ENCODE measurements around the gene GATA6. TPM values are rescaled to one million over a fixed set of nuclear protein-coding genes. Genes with fewer than 3 reads are reported as not detected.

The GATA6 gene
- total RNA-seq = 10 to 100 TPM; 32.7 to 38.4 TPM
- long read RNA-seq, donor 1, transcript GATA6-201 (7 exons, 3,770 nt) = major isoform, 23 of 45 reads
- long read RNA-seq, donor 1, transcript GATA6-202 (6 exons, 2,057 nt) = minor isoform, 10 of 45 reads
- long read RNA-seq, donor 1, partial matches to known transcripts = 4 of 45 reads
- long read RNA-seq, donor 1, other reads (novel, unspliced or antisense) = 8 of 45 reads
- long read RNA-seq, donor 2, transcript GATA6-202 (6 exons, 2,057 nt) = major isoform, 17 of 32 reads
- long read RNA-seq, donor 2, partial matches to known transcripts = 13 of 32 reads
- long read RNA-seq, donor 2, other reads (novel, unspliced or antisense) = 2 of 32 reads

DNA sequence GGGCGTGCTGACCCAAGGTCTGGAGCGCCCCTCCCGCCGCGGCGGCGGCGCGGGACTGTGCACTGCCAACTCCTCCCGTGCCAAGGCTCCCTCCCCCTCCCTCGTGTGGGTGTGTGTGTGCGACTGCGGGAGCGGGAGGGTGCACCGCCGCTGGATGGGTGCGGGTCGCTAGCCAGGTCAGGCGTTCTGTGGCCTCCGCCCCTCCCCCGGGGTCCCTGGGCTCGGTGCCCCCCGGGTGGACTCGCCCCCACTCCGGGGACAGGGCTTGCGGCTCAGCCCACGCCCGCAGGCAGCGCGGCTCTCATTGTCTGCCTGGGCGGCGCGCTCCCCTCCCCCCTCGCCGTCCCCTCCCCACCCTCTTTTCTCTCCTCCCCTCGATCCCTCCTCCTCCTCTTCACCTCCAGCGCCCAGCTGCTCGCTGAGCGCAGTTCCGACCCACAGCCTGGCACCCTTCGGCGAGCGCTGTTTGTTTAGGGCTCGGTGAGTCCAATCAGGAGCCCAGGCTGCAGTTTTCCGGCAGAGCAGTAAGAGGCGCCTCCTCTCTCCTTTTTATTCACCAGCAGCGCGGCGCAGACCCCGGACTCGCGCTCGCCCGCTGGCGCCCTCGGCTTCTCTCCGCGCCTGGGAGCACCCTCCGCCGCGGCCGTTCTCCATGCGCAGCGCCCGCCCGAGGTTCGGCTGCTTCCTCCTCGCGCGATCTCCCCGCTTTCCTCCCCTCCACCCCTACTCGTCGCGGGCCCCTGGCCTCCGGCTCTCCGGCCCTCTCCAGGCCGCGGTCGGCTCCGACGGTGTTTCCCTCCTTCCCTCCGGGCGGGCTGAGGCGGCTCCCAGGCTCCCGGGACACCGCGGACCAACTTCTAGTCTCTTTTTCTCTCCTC lies at the start of gene GATA6:
TSS of gene GATA6 (plus strand) at position 579 of the 878 bp plus-strand sequence. CDS start 1,556 bp downstream, outside the sequence.
- intact Hi-C loops (cut with DNase I) = loop anchor here (10.0 kb wide), 3 partner anchors 174 to 396 kb away; no protein-coding TSS in a partner anchor
- peak; percentile 97 for DNase-seq (ENCODE audit: low spot score)

DNA sequence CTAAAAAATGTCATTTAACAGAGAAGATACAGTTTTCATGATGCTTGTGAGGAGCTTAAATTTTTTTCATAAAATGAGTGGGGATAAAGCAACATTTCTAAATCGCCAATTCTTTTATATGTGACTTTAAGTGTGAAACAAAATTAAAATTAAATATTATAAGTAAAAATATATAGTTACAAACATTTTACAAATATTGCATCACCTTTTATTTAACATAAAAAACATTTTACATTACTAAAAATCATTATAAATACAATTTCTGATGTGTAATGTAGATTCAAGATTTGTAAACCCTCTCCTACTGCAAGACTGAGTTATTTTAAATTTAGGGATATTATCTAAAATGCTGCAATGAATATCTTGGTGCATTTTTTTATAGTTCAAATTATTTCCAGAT lies 44.4 kb upstream of the GATA6 start:
- DNase-seq (ENCODE audit: low spot score) = no peak
- intact Hi-C loops (cut with DNase I) = no loop called here

DNA sequence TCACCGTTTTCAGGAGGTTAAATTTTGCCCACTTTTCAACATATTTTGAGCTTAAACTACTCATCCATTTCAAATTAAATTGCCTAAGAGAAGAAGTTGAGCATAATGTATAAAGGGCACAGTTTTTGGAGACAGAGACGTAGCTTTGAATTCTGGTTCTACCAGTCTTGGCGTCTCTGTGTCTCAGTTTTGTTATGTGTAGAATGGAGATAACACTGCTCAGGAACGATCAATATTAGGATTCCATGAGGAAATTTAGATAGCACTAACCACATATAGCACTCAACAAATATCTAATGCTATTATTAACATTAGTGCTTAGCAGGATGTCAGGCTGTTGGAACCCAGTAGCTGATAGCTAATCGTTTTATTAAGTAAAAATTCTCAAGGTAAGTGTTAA lies 40.4 kb upstream of the GATA6 start:
- intact Hi-C loops (cut with DNase I) = no loop called here
- no peak for DNase-seq (ENCODE audit: low spot score)

DNA sequence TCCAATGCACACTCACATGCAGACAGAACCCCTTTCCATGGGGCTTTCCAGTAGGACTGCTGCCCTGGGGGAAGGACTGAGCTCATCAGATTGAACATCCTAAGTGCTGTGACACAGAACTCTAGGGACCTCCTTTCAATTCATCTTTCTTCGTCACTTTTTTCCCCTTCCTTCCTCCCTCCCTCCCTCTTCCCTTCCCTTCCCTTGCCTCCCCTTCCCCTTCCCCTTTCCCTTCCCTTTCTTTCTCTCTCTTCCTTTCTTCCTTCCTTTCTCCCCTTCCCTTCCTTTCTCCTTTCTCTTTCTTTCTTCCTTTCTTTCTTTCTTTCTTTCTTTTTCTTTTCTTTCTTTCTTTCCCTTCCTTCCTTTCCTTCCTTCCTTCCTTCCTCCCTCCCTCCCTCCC lies 39.6 kb upstream of the GATA6 start:
- DNase-seq (ENCODE audit: low spot score) = no peak
- intact Hi-C loops (cut with DNase I) = no loop called here

DNA sequence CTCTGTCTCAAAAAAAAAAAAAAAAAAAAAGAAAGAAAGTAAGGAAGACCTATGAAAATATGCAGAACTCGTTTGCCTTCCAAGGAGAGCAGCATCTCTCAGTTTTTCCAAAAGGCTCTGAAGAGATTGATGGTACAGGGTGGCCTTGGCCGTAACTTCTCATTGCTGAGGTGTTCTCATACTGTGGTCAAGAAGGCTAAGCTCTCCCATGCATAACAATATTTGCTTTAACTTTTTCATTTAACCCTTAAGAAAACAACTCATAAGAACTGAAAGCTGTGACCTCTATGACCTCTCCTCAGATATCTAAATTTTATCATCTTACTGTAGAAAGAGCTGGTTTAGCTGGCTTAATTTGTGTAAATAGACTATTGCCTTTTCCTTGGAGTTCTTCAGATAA lies 37.1 kb upstream of the GATA6 start:
- intact Hi-C loops (cut with DNase I) = no loop called here
- no peak for DNase-seq (ENCODE audit: low spot score)

DNA sequence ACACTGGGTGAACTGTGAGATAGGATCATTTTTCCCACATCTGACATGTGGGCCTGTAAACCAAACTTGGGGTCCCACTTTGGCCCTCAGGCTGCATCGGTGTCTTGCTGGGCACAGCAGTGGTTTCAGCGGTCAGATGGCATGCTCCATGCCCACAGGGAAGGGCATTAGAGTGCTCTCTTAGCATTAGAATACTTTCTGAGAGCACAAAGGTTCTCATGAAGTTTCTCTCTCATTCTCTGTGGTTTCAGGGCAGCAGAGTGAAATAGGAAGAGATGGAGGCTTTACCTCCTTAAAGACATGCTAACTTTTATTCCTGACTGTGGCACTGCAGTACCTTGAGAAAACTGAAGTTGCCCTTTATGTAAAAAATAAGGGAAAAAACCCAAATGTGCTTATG lies 36.6 kb upstream of the GATA6 start:
- intact Hi-C loops (cut with DNase I) = no loop called here
- no peak for DNase-seq (ENCODE audit: low spot score)

DNA sequence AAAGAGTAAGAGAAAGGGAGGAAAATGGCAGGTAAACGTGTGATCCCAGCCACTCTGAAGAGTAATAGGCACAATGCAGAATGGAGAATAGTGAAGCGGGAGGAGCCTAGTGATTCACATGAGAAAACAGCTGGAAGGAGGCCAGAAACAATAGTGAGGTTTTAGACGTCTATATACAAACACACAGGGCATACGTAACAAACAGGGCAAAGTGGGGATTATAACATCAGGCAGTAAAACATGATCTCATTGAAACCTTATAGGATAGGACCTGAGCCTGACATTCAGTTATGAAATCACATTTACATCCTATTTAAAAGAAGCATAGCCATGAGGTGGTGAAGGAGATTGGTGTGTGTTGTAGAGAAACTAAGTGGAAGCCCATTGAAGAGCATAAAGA lies 33.0 kb upstream of the GATA6 start:
- no peak for DNase-seq (ENCODE audit: low spot score)
- intact Hi-C loops (cut with DNase I) = no loop called here

DNA sequence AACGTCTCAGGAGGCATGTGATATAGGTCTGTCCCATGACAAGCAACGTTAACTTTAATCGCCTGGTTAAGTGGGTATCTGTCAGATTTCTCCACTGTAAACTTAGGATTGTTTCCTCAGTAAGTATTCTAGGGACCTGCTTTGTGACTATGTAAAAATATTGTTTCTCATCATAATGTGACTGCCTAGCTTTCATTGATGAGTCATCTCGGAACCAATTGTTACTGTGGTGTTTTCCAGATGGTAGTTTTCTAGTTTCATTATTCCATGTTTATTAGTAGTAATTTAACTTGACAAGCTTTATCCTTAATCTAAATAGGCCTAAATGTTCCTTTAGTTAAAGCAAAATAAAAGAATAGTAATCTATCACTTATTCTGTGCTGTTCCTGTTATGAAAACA lies 28.2 kb upstream of the GATA6 start:
- no peak for DNase-seq (ENCODE audit: low spot score)
- intact Hi-C loops (cut with DNase I) = no loop called here

DNA sequence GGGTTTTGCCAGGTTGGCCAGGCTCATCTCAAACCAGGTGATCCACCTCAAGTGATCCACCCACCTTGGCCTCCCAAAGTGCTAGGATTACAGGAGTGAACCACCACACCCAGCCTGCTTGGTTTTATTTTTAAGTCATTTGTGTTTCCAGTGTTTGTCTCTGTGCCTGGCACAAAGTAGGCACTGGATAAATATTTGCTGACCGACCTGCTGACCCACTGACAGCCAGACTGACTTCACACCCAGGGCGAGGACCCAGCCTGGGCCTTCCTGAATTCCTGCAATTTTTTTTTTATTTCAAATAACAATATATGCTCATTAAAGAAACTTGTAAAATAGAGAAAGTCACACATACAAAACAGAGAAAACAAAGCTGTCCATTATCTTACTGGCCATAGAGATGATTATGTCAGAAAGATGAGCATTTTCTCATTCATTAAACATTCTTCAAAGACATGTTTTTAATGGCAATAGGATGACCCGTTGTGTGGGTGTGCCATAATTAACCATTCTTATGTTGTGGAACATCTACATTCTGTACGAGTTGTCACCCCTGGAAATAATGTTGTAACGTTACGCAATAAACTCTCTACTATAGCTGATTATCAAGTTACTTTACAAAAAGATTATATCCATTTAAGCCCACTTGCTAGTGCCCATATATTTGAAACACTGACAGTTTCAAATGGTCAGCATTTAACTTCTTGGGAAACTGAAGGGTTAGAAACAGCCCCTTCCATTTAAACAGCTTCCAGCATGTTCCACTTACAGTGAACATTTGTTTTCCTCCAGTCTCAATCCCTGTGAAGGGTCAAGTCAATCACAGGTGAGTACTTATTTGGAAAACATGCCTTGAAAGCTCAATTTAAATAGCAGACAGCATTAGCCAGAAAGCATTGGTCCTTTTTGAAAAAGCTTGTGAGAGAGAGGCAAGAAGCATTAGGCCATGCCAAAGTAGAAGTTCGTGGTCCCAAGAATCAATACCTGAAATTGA lies 25.7 kb upstream of the GATA6 start:
- no peak for DNase-seq (ENCODE audit: low spot score)
- intact Hi-C loops (cut with DNase I) = loop anchor here in 1 of 2 donors (2.0 kb wide), 1 partner anchor 61 kb away; no protein-coding TSS in a partner anchor

DNA sequence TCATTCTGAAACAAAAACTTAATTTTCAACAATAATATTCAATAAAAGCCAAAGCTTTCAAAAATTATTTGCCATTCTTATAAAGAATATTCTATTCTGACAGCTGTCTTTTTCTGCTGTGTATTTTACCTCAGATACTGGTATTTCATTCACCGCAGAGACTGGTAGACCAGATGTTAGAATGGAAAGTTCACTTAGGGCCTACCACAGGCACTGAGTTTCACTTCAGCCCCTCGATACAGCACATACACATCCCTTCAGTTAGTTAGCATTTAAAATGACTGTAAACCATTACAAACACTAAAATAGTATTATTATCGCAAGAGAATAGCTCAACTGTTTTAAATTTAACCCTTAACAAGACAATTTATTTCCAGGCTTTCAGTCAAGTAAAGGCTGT lies 24.2 kb upstream of the GATA6 start:
- intact Hi-C loops (cut with DNase I) = loop anchor here in 1 of 2 donors (2.0 kb wide), 1 partner anchor 60 kb away; no protein-coding TSS in a partner anchor
- DNase-seq (ENCODE audit: low spot score) = no peak

DNA sequence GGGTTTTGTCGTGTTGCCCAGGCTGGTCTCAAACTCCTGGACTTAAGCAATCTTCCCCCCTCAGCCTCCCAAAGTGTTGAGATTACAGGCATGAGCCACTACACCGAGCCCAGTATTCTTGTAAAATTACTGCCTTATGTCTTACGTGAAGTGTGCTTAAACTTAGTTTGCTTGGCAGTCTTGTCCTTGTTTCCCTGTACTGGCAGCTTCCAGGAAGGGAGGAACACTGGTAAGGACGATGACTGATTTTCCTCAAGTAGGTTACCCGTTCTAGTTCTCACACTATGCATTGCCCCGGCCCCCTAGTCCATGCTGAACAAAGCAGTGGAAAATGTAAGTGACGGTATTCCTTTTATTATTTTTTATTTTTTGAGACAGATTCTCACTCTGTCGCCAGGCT lies 19.7 kb upstream of the GATA6 start:
- intact Hi-C loops (cut with DNase I) = loop anchor here in 1 of 2 donors (10.0 kb wide), 1 partner anchor 135 kb away; no protein-coding TSS in a partner anchor
- no peak for DNase-seq (ENCODE audit: low spot score)

DNA sequence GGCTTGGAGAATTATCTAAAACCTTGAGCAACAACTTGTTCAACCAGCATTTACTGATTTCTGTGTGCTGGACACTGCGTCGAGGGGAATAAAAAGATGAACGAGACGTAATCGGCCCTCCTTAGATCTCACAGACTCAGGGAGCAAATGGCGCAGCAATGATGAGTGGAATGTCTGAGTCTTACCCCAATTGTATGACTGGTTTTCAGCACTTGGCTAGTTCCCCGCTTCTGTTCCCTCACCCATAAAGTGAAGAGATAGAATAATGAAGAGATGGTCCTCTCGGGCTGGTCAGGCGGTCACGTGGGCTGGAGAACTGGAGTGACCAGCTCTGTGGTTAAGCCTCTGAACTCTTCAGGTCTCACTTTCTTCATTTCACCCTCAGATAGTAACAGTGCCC lies 17.3 kb upstream of the GATA6 start:
- intact Hi-C loops (cut with DNase I) = loop anchor here in 1 of 2 donors (10.0 kb wide), 1 partner anchor 137 kb away; no protein-coding TSS in a partner anchor
- no peak for DNase-seq (ENCODE audit: low spot score)

DNA sequence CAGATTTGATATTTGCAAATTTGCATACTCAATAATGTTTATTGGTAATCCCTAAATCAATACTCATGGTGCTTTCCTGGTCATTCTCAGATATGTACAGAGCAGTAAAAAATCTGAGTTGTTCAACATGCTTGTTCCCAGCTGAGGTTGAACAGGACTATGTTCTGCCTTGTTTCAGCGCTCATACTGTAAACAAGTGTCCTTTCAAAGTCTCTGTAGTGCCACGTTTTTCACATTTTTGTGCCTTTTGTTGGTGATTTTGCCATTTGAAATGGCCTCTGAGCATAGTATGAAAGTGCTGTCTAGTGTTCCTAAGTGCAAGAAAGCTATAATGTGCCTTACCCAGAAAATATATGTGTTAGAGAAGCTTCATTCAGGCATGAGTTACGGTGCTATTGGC lies 16.0 kb upstream of the GATA6 start:
- intact Hi-C loops (cut with DNase I) = loop anchor here in 1 of 2 donors (10.0 kb wide), 1 partner anchor 139 kb away; no protein-coding TSS in a partner anchor
- DNase-seq (ENCODE audit: low spot score) = no peak

DNA sequence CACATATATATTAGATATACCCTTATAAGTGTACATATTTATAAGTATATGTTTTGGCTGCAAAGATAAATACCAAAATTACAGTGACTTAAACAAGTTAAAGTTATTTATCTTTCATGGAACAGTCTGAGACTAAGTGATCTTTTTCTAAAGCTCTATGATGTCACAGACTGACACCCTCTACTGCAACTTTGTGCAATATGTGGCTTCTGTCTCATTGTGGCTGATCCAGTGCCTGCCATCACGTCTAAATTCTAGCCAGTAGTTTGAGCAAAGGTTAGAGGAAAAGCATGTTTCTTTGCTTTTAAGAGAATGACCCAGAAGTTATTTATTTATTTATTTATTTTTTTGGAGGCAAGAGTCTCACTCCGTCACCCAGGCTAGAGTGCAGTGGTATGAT lies 13.8 kb upstream of the GATA6 start:
- no peak for DNase-seq (ENCODE audit: low spot score)
- intact Hi-C loops (cut with DNase I) = loop anchor here in 1 of 2 donors (10.0 kb wide), 1 partner anchor 141 kb away; no protein-coding TSS in a partner anchor

DNA sequence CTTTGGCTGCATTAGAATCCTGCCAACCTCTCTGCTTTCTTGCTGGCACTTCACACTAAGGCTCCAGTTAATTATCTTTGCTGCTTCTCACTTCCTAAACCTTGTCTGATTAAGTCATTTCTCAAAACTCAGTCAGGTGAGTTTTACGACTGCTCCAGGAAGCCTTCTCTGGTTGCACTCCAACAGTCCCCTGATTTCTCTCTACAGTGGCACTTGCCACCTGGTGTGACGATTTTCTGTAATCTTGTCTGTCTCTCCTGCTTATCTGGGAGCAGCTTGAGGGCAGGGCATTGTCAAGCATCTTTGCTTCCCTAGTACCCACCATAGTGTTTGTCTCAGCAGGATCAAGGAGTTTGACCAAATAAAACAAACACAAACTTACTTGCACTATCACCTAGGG lies 10.4 kb upstream of the GATA6 start:
- intact Hi-C loops (cut with DNase I) = loop anchor here in 1 of 2 donors (10.0 kb wide), 1 partner anchor 144 kb away; no protein-coding TSS in a partner anchor
- no peak for DNase-seq (ENCODE audit: low spot score)

DNA sequence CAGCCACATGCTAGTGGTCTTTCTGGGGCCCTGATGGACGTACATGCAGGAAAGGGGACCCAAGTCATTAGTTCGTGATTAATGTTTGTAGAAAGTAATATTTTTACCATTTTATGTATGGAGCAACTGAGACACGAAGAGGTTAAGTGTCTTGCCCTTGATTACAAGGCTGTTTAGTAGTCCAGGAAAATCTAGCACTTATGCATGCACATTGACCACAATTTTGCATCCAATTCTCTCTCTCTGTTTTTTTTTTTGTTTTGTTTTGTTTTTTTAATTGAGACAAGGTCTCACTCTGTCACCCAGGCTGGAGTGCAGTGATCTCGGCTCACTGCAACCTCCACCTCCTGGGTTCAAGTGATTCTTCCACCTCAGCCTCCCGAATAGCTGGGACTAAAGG lies 8.3 kb upstream of the GATA6 start:
- intact Hi-C loops (cut with DNase I) = loop anchor here (10.0 kb wide), 3 partner anchors 166 to 404 kb away; no protein-coding TSS in a partner anchor

DNA sequence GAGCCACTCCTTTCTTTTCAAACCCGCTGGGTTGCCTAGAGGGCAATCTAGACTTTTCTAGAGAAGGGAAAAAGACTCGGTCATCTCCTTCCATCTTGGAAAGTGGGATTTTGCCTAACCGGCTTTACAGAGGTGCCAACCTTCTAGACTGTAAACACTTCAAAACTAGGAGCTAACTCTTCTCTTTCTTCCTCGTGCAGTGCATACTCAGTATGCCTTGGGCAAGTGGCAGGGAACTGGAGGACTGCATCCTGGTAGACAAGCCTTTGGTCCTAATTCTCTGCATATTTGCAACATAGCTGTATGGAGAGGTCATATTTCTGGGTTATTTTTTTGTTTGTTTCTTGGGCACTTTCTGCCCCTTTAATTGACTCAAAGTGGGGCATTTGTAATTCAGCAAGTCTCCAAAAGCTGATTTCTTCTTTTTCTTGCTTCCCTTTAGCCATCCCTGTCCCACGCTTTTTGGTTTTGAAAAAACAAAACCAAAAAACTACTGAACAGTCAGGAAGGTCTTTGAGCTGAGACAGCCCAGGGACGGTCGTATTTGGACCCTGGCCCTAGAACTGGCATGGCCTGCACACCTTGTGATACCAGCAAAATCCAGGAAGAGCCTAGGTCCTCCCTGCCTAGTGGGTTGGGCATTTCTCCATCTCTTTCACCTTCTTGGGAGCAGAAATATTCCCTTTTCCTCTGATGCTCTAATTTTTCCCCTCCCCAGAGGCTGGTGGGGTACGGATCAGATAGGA lies 5.8 kb upstream of the GATA6 start:
- no peak for DNase-seq (ENCODE audit: low spot score)
- intact Hi-C loops (cut with DNase I) = loop anchor here (10.0 kb wide), 3 partner anchors 169 to 401 kb away; no protein-coding TSS in a partner anchor

More for the DNA sequence above, 8.3 kb upstream of the GATA6 start:
- DNase-seq (ENCODE audit: low spot score) = no peak

All from posterior vena cava (tissue), 2 donors.